Measurements from ENCODE around the gene METAP1D. TPM values are rescaled to one million over a fixed set of nuclear protein-coding genes. Genes with fewer than 3 reads are reported as not detected.
"Not testable (repeated sequence)": the region's sequence is repeated elsewhere in the genome, so short reads cannot be mapped to it uniquely, and the experiment has no call there.

METAP1D gene
- total RNA-seq, 1 donor from 2014 or later = 4.6 TPM

DNA sequence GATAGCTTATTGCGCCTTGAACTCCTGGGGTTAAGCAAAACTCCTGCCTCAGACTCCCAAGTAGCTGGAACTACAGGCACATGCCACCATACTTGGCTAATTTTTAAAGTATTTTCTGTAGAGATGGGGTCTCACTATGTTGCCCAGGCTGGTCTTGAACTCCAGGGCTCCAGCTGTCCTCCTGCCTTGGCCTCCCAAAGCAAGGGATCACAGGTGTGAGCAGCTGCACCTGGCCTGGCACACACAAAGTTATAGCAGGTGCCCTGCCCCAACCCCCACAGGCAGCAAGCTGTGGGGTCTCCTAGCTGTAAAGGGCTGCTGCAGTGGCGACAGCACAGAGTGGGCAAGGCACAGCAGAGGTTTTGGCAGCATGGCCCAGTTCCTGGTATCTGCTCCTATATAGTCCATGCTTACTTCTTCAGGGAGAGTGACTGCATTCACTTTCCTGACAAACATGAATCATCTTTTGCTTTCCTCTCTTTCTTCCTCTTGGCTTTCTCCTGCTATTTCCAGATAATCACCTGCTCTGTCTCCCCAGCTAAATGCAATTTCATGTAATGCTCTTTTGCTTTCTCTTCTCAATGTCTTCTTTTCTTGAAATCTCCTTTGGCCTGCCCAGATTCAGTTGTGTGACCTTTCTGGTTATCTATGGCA, 27.3 kb upstream of the METAP1D start:
- DNase-seq (ENCODE audit: low spot score) = no peak
- H3K4me1 Mint-ChIP-seq (ENCODE audit: low read depth) = no peaks in the 10 kb centered on the region
- no peak overlapping the region for H3K27ac Mint-ChIP-seq (ENCODE audit: unreplicated experiment)
- H3K9me3 Mint-ChIP-seq (ENCODE audit: low read depth) = no peaks in the 10 kb centered on the region
- no peaks in the 10 kb centered on the region for H3K27me3 Mint-ChIP-seq (ENCODE audit: low read depth)
- TF ChIP-seq, protein P1, sequence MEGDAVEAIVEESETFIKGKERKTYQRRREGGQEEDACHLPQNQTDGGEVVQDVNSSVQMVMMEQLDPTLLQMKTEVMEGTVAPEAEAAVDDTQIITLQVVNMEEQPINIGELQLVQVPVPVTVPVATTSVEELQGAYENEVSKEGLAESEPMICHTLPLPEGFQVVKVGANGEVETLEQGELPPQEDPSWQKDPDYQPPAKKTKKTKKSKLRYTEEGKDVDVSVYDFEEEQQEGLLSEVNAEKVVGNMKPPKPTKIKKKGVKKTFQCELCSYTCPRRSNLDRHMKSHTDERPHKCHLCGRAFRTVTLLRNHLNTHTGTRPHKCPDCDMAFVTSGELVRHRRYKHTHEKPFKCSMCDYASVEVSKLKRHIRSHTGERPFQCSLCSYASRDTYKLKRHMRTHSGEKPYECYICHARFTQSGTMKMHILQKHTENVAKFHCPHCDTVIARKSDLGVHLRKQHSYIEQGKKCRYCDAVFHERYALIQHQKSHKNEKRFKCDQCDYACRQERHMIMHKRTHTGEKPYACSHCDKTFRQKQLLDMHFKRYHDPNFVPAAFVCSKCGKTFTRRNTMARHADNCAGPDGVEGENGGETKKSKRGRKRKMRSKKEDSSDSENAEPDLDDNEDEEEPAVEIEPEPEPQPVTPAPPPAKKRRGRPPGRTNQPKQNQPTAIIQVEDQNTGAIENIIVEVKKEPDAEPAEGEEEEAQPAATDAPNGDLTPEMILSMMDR (IDR thresholded peaks at IDR 0.05) = no peak
- peaks cover 13% of the 10 kb centered on the region for H3K36me3 Mint-ChIP-seq (ENCODE audit: low read depth)
- H3K4me3 Mint-ChIP-seq (ENCODE audit: unreplicated experiment) = no peak overlapping the region

DNA sequence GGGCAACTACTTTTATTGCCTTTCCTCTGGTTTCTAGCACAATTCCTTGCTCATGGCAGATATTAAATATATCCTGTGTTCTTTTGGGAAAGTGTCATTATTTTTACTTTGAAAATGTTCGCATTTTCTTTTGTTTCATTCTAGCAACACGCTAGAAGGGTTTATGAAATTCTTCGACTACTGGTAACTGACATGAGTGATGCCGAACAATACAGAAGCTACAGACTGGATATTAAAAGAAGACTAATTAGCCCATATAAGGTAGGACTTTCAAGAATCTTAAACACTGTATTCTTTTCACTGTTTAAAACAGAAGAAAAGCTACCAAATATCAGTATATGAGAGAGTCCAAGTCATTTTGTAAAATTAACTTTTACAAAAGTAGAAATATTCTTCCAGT, 20.6 kb upstream of the METAP1D start:
- no peak for DNase-seq (ENCODE audit: low spot score)
- peaks cover 3% of the 10 kb centered on the region for H3K9me3 Mint-ChIP-seq (ENCODE audit: low read depth)
- no peak overlapping the region for H3K4me3 Mint-ChIP-seq (ENCODE audit: unreplicated experiment)
- TF ChIP-seq, protein P1 (IDR thresholded peaks at IDR 0.05) = no peak
- no peaks in the 10 kb centered on the region for H3K27me3 Mint-ChIP-seq (ENCODE audit: low read depth)
- no peaks in the 10 kb centered on the region for H3K4me1 Mint-ChIP-seq (ENCODE audit: low read depth)
- H3K27ac Mint-ChIP-seq (ENCODE audit: unreplicated experiment) = no peak overlapping the region
- peaks cover 28% of the 10 kb centered on the region for H3K36me3 Mint-ChIP-seq (ENCODE audit: low read depth)

DNA sequence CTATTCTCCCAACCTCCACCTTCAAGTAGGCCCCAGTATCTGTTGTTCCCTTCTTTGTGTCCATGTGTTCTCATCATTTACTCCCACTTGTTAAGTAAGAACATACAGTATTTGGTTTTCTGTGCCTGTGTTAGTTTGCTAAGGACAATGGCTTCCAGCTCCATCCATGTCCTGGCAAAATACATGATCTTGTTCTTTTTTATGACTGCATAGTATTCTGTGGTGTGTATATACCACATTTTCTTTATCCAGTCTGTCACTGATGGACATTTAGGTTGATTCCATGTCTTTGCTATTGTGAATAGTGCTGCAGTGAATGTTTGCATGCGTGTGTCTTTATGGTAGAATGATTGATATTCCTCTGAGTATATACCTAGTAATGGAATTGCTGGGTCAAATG, 15.8 kb upstream of the METAP1D start:
- peaks cover 12% of the 10 kb centered on the region for H3K36me3 Mint-ChIP-seq (ENCODE audit: low read depth)
- not testable (repeated sequence) for H3K9me3 Mint-ChIP-seq (ENCODE audit: low read depth); H3K4me1 Mint-ChIP-seq (ENCODE audit: low read depth); DNase-seq (ENCODE audit: low spot score); H3K27me3 Mint-ChIP-seq (ENCODE audit: low read depth); H3K4me3 Mint-ChIP-seq (ENCODE audit: unreplicated experiment); H3K27ac Mint-ChIP-seq (ENCODE audit: unreplicated experiment)

DNA sequence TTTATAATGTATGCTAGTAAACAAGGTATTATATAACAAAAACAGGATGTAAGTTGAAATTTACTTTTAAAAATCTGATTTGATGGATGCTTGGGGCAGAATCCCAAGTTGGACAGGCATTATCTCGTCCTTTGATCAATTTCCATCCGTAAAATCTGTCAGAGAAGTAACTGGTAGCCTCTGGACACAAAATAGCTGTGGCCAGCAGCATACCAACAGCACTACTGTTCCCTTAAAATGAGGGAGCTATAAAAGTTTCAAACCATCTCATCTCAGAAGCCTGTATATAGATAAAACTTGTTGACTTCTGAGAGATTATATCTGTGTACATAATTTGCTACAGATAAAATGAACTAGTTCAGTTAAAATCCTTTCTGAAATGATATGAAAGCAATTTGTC, 14.7 kb upstream of the METAP1D start:
- peaks cover 3% of the 10 kb centered on the region for H3K9me3 Mint-ChIP-seq (ENCODE audit: low read depth)
- peaks cover 9% of the 10 kb centered on the region for H3K36me3 Mint-ChIP-seq (ENCODE audit: low read depth)
- no peaks in the 10 kb centered on the region for H3K27me3 Mint-ChIP-seq (ENCODE audit: low read depth)
- H3K4me3 Mint-ChIP-seq (ENCODE audit: unreplicated experiment) = no peak overlapping the region
- no peaks in the 10 kb centered on the region for H3K4me1 Mint-ChIP-seq (ENCODE audit: low read depth)
- no peak overlapping the region for H3K27ac Mint-ChIP-seq (ENCODE audit: unreplicated experiment)
- DNase-seq (ENCODE audit: low spot score) = no peak
- TF ChIP-seq, protein P1 (IDR thresholded peaks at IDR 0.05) = no peak

DNA sequence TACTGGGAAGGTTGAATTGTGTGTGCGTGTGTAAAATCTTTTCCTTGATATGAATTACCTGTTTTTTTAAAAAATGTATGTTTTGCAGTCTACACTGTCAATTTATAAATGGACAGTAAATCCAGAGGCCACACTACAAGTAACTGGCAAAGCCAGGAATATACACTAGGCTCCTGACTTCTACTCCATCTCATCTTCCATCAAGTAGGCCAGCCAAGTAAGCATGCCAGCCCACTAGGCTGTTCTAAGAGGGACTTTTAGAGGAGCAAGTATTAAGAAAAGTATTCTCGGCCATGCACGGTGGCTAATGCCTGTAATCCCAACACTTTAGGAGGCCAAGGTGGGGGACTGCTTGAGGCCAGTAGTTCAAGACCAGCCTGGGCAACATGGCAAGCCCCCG, 13.0 kb upstream of the METAP1D start:
- H3K36me3 Mint-ChIP-seq (ENCODE audit: low read depth) = peaks cover 9% of the 10 kb centered on the region
- H3K27ac Mint-ChIP-seq (ENCODE audit: unreplicated experiment) = no peak overlapping the region
- TF ChIP-seq, protein P1 (IDR thresholded peaks at IDR 0.05) = no peak
- peaks cover 3% of the 10 kb centered on the region for H3K9me3 Mint-ChIP-seq (ENCODE audit: low read depth)
- H3K4me3 Mint-ChIP-seq (ENCODE audit: unreplicated experiment) = no peak overlapping the region
- H3K27me3 Mint-ChIP-seq (ENCODE audit: low read depth) = no peaks in the 10 kb centered on the region
- no peak for DNase-seq (ENCODE audit: low spot score)
- H3K4me1 Mint-ChIP-seq (ENCODE audit: low read depth) = no peaks in the 10 kb centered on the region

DNA sequence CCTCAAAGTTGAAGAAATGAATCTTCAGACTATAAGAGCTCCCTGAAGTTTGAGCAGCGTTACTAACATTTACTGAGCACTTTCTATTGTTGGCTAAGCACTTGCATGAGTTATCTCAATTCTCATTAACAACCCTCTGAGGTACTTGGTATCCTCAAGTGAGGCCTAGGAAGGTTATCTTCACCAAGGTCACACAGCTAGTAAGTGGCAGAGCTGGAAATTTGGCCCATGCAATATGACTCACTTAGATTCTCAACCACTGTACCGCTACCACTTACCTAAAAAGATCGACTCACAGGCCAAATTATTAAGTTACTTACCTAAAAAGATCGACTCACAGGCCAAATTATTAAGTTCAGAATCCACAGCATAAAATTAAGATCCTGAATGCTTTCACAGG, 8.7 kb upstream of the METAP1D start:
- no peak overlapping the region for H3K4me3 Mint-ChIP-seq (ENCODE audit: unreplicated experiment)
- no peaks in the 10 kb centered on the region for H3K27me3 Mint-ChIP-seq (ENCODE audit: low read depth)
- DNase-seq (ENCODE audit: low spot score) = no peak
- H3K4me1 Mint-ChIP-seq (ENCODE audit: low read depth) = no peaks in the 10 kb centered on the region
- TF ChIP-seq, protein P1 (IDR thresholded peaks at IDR 0.05) = no peak
- H3K36me3 Mint-ChIP-seq (ENCODE audit: low read depth) = no peaks in the 10 kb centered on the region
- no peak overlapping the region for H3K27ac Mint-ChIP-seq (ENCODE audit: unreplicated experiment)
- no peaks in the 10 kb centered on the region for H3K9me3 Mint-ChIP-seq (ENCODE audit: low read depth)
